ENCODE measurements around the gene P2RY1.

Gene P2RY1

GRCh38 chr3:152879130-152879789 lies 44.3 kb downstream of the P2RY1 start:
- DNase-seq (ENCODE audit: extremely low read depth, low read depth) = no peak
- no peak for TF ChIP-seq CTCF (IDR thresholded peaks at IDR 0.05; ENCODE audit: low read depth, low read length)

- no peak for TF ChIP-seq CTCF (IDR thresholded peaks at IDR 0.05; ENCODE audit: low read depth, low read length)
- no peak for DNase-seq (ENCODE audit: extremely low read depth, low read depth)
Measured at GRCh38 chr3:152879790-152880174, 44.9 kb downstream of the P2RY1 start.

- no peak for TF ChIP-seq CTCF (IDR thresholded peaks at IDR 0.05; ENCODE audit: low read depth, low read length)
- DNase-seq (ENCODE audit: extremely low read depth, low read depth) = no peak
Measured at GRCh38 chr3:152885076-152885475, 50.1 kb downstream of the P2RY1 start.
